Measurements from ENCODE around the gene MIEF1. TPM values are rescaled to one million over a fixed set of nuclear protein-coding genes. Genes with fewer than 3 reads are reported as not detected.

MIEF1 gene
- 21.6 TPM for total RNA-seq

DNA sequence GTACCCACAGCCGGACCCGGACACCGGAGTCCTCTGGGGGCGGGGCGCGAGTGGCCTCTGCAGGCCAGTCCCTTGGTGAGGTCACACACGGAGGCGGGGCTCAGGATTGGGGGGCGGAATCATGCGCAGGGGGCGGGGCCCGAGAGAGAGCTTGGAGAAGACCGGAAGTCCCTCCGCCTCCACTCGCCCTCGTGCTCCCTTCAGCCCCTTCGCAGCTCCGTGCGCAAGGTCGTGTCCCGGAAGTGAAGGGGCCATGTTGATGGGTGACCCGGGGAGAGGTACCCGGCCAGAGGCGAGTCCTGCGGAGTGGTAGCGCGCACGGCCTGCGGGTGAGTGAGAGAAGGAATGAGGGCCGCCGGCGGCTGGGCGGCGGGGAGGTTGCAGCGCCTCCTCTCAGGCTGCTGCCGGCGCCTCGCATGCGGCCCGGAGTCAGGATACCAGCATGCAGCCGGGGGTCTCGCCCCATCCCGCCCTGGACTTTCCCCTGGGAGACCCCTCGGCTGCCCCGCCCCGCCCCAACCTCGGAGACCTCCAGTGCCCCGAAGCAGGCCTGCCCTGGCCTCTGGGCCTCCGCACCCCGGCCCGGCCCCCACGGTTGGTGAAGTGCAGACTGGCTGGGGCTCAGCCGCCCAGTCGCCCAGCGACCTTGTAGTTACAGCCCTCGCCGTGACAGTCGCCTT, at the start of gene MIEF1:
Gene MIEF1, plus strand, starts transcription at position 182 of the 680 bp plus-strand sequence. CDS start 9,005 bp downstream, outside the sequence.

DNA sequence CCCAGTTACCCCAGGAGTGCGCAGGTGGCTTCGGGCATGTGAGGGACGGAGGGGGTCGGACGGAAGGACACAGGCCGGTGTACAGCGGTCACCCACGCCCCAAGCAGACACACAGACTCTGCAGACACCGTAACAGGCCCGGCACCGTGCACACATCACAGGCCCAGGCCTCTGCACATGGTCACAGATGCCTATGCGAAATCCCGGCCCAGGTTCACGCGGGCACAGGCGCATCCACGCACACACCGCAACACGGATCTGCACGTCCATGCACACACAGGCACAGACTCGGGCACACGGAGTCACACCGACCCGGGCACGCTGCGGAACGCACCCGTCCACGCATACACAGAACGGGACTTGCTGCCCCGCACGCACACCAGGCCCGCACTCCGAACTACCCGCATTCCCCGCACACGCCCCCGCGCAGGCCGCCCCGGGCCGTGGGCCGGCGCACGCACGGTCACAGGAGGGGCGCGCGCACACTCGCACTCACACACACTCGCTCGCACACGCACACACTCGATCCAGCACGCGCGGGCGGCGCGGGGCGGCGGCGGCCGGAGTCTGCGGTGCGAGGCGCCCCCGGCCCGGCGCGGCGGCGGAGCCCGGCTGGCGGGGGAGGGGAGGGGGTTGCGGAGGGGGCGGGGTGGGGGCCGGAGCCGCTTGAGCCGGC, 45.4 kb upstream of the MIEF1 start, which contains the start of gene MGAT3:
Gene MGAT3, plus strand, starts transcription at position 491 of the 676 bp plus-strand sequence. CDS start 30,336 bp downstream, outside the sequence.

DNA sequence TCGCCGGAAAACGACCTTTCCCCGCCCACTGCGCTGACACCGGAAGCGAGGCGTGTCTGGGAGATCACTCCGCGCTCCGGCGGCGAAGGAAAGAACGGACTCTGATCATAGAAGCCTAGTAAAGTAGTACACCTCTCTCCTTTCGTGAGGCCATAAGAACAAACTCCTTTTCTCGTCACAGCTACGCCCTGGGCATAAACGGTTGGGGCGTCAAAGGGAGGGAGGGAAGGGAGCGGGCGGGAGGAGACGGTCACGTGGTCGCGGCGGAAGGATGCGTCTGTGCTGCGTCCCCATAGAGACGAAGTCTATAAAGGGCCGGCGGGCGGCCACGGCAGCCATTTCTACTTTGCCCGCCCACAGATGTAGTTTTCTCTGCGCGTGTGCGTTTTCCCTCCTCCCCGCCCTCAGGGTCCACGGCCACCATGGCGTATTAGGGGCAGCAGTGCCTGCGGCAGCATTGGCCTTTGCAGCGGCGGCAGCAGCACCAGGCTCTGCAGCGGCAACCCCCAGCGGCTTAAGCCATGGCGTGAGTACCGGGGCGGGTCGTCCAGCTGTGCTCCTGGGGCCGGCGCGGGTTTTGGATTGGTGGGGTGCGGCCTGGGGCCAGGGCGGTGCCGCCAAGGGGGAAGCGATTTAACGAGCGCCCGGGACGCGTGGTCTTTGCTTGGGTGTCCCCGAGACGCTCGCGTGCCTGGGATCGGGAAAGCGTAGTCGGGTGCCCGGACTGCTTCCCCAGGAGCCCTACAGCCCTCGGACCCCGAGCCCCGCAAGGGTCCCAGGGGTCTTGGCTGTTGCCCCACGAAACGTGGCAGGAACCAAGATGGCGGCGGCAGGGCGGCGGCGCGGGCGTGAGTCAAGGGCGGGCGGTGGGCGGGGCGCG, 18.4 kb downstream of the MIEF1 start, which contains the start of gene ATF4:
Gene ATF4, plus strand, starts transcription at position 337 of the 880 bp plus-strand sequence. CDS start 884 bp downstream, outside the sequence.

DNA sequence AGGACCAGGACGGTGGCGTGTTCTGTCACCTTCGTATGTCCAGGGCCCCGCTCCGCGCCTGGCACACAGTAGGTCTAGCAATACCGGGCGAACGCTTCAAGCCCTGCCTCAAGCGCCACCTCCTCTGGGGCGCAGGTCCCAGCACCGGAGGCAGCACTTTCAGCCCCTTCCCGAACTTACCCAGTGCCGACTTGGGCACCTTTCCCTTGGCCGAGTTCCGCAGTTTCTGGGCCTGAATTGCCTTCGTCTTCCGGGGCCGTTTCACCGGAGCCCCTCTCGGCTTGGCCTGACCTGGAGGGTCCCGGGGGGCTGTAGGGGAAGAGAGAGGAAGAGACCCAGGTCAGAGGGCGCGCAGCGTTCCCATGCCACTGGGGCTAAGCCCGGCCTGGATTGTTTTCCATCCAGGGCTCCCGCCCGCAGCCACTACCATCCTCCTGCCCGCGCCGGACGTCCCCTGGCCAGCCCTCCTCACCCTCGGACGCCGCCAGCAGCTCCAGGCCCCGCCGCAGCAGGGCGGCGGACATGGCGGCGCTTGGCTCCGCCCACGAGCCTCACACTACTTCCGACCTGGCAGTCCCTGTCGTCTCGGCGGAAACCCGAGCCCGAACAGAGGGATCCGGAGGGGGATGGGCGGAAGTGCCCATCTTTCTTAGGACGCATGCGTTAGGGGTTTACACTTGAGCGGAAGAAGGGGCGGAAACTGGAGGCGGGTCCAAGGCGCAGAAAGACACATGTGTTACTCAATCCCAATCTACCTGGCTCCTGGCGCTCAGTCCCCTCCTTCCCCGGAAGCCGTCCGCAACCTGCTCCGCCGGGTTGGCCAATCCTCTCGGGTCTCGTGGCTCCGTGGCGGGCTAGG, 30.4 kb downstream of the MIEF1 start, which contains the start of gene RPS19BP1:
Gene RPS19BP1, minus strand, starts transcription at position 534 of the 859 bp plus-strand sequence. Its CDS starts 10 bp downstream, at position 524.

Other genes starting within 250 kb of the MIEF1 start
- 1,222 TPM for gene RPL3, start 182.7 kb upstream of the MIEF1 start, total RNA-seq
- gene SYNGR1, start 152.3 kb upstream of the MIEF1 start, total RNA-seq: 68.9 TPM
- gene TAB1, start 102.5 kb upstream of the MIEF1 start, total RNA-seq: 35.4 TPM
- 26.6 TPM for gene MGAT3, start 45.3 kb upstream of the MIEF1 start, total RNA-seq
- 122 TPM for gene ATF4, start 18.3 kb downstream of the MIEF1 start, total RNA-seq
- gene RPS19BP1, start 30.5 kb downstream of the MIEF1 start, total RNA-seq: 30.4 TPM
- gene CACNA1I, start 68.5 kb downstream of the MIEF1 start, total RNA-seq: 13.5 TPM

All from parietal lobe (tissue), 1 donor.